HG03571 (cell line): ENCODE results near the gene ELOVL5.
"Not testable (repeated sequence)": the region's sequence is repeated elsewhere in the genome, so short reads cannot be mapped to it uniquely, and the experiment has no call there.

Experiments
- ATAC-seq: cut with Tn5 transposase; IDR thresholded peaks from one replicate; pipeline ENCODE4 v1.9.1; 2021; ENCODE audit not compliant: unreplicated experiment

Gene ELOVL5

GRCh38 chr6:53306217-53306616 lies 42.5 kb downstream of the ELOVL5 start:
- ATAC-seq: not testable (repeated sequence)

DNA sequence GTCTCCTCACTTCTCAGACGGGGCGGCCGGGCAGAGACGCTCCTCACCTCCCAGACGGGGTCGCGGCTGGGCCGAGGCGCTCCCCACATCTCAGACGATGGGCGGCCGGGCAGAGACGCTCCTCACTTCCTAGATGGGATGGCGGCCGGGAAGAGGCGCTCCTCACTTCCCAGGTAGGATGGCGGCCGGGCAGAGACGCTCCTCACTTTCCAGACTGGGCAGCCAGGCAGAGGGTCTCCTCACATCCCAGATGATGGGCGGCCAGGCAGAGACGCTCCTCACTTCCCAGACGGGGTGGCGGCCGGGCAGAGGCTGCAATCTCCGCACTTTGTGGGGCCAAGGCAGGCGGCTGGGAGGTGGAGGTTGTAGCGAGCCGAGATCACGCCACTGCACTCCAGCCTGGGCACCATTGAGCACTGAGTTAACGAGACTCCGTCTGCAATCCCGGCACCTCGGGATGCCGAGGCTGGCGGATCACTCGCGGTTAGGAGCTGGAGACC lies 43.2 kb downstream of the ELOVL5 start:
- not testable (repeated sequence) for ATAC-seq

- ATAC-seq: not testable (repeated sequence)
Measured at GRCh38 chr6:53304953-53305352, 43.8 kb downstream of the ELOVL5 start.

GRCh38 chr6:53302678-53303360 lies 45.9 kb downstream of the ELOVL5 start:
- ATAC-seq: no peak

DNA sequence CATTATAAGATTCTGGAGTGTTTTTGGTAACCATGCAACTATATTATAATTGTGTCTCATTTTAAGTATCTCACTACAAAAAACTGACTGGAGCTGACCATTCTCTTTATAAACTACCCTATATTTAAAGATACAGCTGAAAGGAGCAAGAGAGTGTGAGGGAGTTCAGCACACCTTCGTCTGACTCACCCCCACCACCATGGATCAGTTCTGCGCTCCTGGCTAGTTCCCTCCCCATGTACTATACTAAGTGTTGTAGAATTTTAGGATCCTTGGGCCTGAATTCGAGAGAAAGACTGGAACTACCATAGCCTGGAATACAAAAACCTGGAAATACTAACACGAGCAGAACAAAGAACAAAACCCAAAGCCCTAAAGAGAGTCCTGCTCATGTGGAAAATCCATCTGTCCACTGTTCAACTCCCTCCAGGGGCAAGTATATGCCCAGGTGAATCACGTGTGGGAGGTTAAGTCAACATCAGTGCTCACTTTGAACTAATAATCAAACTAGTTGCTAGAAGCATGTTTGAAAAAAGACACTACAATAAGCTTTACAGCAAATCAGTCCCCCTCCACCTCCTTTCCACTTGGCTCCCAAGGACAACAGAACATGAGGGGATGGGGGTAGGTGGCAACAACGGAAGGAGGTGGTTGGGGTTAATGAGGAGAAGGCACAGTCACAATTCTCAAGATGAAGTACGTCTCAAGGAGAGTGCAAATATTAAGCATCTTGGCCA lies 46.8 kb downstream of the ELOVL5 start:
- ATAC-seq: no peak

DNA sequence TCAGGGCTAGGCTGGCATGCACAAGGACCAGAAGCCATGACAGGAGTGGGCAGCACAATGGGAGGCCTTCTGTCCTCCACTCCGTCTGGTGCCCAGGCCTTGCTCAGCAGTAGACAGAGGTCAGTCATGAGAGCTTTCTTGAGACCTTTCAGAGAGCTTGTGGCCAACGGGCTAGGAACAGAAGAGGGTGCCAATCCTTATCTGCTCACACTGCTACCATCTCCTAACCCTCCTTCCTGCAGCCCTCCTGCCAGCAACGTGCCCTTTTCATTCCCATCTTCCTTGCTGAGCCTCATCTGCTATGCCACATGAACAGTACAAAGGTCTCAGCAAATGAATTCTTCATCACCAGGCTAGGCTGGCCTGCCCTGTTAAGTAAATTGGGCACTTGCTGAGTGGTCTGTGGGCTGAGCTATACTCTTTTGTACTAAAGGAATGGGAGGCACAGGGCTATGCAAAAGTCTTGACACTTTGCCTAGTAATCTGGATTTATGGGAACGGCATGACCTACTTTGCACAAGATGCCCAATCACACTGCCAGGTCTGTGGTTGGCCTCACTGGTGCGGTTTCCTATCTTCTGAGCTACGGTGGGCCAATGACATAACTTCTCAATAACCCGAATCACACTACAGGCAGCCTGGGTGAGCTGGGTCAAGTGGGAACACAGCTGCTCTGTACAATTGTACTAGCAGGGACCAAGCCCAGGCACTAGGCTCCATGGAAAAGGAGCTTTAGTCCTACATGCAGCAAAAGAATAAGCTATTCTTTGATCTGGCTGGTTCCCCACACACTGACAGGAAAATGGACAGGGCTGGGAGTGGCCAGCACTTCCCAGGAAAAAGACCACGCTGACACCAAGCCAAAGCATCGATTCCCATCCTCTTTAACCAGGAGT lies 47.8 kb downstream of the ELOVL5 start:
- no peak for ATAC-seq

GRCh38 chr6:53299331-53300005 lies 49.3 kb downstream of the ELOVL5 start:
- no peak for ATAC-seq

GRCh38 chr6:53297004-53297403 lies 51.7 kb downstream of the ELOVL5 start:
- no peak for ATAC-seq

- ATAC-seq: no peak
Measured at GRCh38 chr6:53295176-53295575, 53.6 kb downstream of the ELOVL5 start.

DNA sequence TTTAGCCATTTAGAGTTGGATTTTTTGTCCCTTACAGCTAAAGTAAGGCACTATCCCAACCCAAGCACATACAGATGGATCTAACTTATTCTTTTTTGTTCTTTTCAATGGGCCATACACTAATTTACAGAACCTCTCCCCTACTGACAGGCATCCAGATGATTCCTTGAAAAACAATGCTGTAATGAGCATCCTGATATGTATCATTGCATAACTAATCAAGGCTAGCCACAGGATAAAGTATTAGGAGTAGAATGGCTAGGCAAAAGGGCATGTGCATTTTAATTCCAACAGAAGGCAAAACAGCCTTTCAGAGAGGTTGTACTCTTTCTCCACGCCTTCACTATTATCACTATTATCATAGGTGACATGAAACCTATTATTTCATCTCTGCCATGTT lies 54.1 kb downstream of the ELOVL5 start:
- ATAC-seq: no peak

DNA sequence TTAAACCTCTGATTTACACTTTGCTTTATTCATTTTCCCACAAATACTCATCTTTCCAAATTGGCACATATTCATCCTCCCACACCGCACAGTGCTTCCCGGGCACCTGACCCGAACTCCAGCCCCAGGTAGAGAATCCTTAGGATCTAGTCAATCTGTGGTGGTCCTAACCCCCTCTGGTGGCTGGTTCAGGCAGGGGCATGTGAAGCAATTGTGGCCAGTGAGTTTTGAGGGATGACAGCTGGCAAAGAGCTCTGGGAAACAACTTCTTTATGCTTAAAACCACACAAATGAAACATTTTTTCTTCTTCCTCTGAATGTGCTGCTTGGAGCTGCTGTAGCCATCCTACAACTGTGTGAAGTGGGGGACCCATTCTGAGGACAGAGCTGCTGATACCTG lies 54.7 kb downstream of the ELOVL5 start:
- no peak for ATAC-seq

GRCh38 chr6:53293691-53294090 lies 55.1 kb downstream of the ELOVL5 start:
- ATAC-seq: no peak

GRCh38 chr6:53290537-53291510 lies 57.9 kb downstream of the ELOVL5 start:
- ATAC-seq: no peak

- ATAC-seq: no peak
Measured at GRCh38 chr6:53287336-53288225, 61.2 kb downstream of the ELOVL5 start.

DNA sequence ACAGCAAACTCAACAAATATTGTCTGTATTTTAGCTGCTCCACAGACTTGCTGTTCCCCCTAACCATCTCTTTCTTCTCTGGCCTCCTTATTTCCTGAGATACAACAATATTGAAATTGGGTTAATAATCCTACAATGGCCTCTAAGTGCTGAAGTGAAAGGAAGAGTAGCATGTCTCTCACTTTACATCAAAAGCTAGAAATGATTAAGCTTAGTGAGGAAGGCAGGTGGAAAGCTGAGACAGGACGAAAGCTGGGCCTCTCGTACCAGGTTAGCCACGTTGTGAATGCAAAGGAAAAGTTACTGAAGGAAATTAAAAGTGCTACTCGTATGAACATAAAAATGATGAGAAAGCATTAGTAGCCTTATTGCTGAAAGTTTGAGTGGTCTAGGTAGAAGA lies 63.8 kb downstream of the ELOVL5 start:
- ATAC-seq: peak; percentile 76

DNA sequence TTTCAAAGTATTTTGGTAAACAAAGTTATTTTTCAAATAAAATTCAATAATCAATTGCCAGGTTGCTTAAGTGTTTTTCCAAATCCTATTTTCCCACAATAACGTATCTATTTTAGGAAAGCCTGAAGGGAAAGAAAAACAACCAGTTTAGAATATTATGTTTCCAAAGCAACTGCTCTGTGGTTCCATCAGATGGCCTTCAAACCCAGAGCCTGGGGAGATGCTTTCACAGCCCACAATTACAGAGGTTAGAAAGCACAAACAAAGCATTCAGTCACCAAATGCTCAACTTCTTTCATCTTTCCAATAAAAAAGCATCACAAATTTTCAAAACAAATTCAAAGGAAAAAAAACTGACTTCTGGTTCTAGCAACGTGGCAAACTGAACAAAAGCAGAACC lies 66.0 kb downstream of the ELOVL5 start:
- no peak for ATAC-seq

DNA sequence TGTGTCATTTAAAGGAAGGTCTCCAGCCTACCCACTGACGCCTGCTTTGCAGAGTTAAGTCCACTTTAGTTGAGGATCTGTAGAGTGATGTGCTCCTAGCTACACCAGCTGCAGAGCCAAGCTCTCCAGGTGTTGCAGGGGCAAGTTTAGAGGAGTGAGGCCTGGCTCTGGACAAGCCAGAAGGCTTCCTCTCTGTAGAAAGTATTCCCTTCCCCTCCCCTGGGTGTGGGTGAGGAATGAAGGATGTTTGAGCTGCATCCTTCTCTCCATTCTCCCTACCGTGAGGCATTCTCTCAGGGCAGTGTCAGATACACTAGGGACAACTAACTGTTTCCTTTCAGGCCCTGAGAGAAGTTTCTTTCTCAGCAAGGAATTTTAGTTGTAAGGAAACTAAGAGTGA lies 66.5 kb downstream of the ELOVL5 start:
- ATAC-seq: no peak

GRCh38 chr6:53281518-53282215 lies 67.1 kb downstream of the ELOVL5 start:
- ATAC-seq: peak; percentile 38
